LNCaP clone FGC (cell line): Measurements from ENCODE around the gene TBX3.
"Not testable (repeated sequence)": the region's sequence is repeated elsewhere in the genome, so short reads cannot be mapped to it uniquely, and the experiment has no call there.

Experiments used
- DNase-seq: peaks from one replicate; pipeline ENCODE4 v3.0.0-alpha.2; 2011; ENCODE audit warnings: low read depth
- H3K4me3 ChIP-seq: 2 replicates; pipeline ENCODE4 v1.5.1; 2011; ENCODE audit warnings: mild to moderate bottlenecking, low read depth, low read length, control low read depth
- TF ChIP-seq, protein P1 (sequence below): IDR thresholded peaks from 2 replicates; pipeline ENCODE4 v1.5.1; 2012; ENCODE audit warnings: mild to moderate bottlenecking; ENCODE audit not compliant: control insufficient read depth, insufficient read depth; ENCODE audit errors: extremely low read depth

Gene TBX3

DNA sequence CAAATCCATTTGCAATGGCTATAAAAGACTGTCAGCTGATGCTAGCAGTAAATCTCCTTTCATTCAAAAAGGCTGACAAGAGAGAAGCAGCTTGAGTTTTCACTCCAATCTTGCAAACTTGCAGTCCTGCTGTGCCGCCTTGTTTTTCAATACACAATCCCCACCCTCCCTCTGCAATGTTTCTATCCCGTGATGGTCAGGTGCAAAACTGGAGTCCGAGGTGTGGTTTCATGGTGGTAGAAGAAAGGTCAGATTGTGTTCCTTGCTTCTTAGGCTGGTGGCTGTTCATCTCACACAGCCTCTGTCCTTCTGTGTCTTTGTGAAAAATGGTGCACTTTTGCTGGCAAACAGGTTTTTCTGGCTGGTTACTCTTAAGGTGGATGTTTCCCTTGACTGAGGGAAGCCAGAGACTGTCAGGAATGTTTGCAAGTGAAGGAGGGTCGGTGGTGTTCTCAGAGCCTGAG lies 27.7 kb upstream of the TBX3 start:
- TF ChIP-seq, protein P1, sequence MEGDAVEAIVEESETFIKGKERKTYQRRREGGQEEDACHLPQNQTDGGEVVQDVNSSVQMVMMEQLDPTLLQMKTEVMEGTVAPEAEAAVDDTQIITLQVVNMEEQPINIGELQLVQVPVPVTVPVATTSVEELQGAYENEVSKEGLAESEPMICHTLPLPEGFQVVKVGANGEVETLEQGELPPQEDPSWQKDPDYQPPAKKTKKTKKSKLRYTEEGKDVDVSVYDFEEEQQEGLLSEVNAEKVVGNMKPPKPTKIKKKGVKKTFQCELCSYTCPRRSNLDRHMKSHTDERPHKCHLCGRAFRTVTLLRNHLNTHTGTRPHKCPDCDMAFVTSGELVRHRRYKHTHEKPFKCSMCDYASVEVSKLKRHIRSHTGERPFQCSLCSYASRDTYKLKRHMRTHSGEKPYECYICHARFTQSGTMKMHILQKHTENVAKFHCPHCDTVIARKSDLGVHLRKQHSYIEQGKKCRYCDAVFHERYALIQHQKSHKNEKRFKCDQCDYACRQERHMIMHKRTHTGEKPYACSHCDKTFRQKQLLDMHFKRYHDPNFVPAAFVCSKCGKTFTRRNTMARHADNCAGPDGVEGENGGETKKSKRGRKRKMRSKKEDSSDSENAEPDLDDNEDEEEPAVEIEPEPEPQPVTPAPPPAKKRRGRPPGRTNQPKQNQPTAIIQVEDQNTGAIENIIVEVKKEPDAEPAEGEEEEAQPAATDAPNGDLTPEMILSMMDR, result no peak
- no peak overlapping the region for H3K4me3 ChIP-seq
- peak; percentile 21 for DNase-seq

DNA sequence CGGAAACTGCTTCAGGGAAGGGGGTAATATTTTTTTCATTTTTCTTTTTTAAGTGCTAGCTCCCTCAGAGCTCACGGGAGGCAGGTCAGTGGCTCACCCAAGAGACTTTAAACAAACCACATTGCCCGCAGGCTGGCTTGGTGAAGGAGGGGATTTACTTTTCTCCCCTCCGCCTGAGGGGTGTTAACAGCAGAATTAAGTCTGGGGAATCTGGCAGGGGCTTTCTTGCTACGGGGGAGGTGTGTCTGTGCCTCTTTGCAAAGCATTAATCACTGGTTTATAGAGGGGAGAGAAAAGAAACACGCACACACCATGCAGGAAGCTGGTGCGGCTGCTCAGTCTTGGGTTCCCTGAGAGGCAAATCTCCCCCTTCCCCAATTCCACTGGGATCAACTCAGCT lies 26.2 kb upstream of the TBX3 start:
- DNase-seq, result no peak
- TF ChIP-seq, protein P1, result no peak
- no peak overlapping the region for H3K4me3 ChIP-seq

DNA sequence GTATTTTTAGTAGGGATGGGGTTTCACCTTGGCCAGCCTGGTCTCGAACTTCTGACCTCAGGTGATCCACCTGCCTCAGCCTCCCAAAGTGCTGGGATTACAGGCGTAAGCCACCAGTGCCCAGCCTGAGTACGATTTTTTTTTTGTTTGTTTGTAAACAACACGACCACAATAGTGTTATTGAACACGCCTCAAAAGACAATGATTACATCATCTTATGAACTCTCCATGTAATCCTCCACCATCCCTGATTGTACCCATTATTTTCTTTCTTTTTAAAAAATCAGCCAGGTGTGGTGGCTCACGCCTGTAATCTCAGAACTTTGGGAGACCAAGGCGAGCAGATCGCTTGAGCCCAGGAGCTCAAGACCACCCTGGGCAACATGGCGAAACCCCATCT lies 25.1 kb upstream of the TBX3 start:
- H3K4me3 ChIP-seq, result no peak overlapping the region
- DNase-seq, result no peak
- TF ChIP-seq, protein P1, result no peak

- DNase-seq, H3K4me3 ChIP-seq: not testable (repeated sequence)
Observed at GRCh38 chr12:114708598-114708997, 24.6 kb upstream of the TBX3 start.

DNA sequence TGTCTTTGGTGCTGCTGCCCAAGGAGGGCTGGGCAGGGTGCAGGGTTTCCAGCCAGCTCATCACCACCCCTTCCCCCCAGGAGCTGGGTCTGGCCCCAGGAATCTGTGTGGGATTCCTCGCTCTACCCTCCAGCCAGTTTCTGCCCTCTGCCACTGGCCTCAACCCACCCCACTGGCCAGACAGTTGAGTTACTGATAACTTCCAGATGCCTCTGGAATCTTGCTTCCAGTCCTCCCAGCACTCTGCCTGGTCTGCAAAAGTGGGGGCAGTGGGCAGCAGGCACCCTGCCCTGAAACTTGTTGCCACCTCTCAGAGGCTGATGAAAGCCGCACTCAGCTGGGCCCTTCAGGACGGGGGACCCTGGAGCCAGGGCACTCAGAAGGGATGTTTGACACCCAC lies 20.1 kb upstream of the TBX3 start:
- DNase-seq, result no peak
- H3K4me3 ChIP-seq, result no peak overlapping the region
- TF ChIP-seq, protein P1, result no peak

DNA sequence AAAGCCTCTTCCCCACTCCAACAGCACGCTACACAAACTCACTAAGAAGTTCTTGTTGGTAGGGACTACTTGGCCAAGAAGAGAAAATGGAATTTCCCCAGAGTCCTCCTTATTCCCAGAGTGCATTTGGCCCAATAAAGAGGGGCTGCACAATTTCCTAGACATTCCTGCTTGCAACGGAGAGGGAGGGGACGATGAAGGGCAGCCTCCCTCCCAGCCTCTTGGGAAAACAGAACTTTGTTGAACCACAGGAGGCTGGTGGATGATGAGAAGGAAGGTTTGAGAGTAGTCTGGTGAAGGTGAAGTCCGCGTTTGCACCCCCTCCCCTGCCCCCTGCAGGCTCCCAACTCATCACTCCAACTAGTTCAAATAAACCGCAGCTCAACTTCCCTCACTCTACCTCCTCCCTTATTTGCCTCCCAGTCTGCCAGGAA lies 19.1 kb upstream of the TBX3 start:
- TF ChIP-seq, protein P1, result no peak
- no peak overlapping the region for H3K4me3 ChIP-seq
- no peak for DNase-seq

DNA sequence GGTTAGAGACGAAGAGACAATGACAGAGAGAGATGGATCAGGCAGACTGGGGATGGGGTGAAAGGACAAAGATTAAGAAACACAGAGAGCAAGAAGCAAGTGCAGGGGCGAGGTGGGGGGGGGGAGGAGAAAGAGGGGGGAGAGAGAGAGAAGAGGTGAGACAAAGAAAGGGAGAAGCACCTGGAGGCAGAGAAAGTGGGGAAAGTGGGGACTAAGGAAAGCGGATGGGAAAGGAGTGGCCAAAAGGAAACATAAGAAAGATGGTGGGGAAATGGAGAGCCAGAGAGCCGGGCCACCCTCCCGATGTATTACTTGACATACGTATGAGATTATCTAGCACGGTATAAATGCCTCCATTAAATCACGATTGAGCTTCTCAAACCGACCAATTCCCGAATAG lies 18.5 kb upstream of the TBX3 start:
- DNase-seq, result no peak
- TF ChIP-seq, protein P1, result no peak
- H3K4me3 ChIP-seq, result no peak overlapping the region

GRCh38 chr12:114701553-114701952 lies 17.6 kb upstream of the TBX3 start:
- TF ChIP-seq, protein P1, result no peak
- no peak for DNase-seq
- no peak overlapping the region for H3K4me3 ChIP-seq
